Measurements from ENCODE around the gene PC.

- TF ChIP-seq CTCF (IDR thresholded peaks at IDR 0.05) (no peak), EP300 (IDR thresholded peaks at IDR 0.05) (no peak), POLR2A (IDR thresholded peaks at IDR 0.05) (no peak), POLR2AphosphoS5 (IDR thresholded peaks at IDR 0.05) (no peak)
Measured at GRCh38 chr11:66929753-66930152, 28.4 kb downstream of the PC start.
